Kidney glomerular epithelial cell (primary cell): ENCODE results near the gene SGCD.

Experiments
- DNase-seq: peaks from one replicate; lab custom pipeline; 2025; lab: John Stamatoyannopoulos, UW

SGCD gene

GRCh38 chr5:156513123-156513815, 186.3 kb downstream of the SGCD start:
- DNase-seq: no peak

GRCh38 chr5:156515121-156515520, 188.2 kb downstream of the SGCD start:
- no peak for DNase-seq

- DNase-seq: no peak
Observed at GRCh38 chr5:156515803-156516360, 188.9 kb downstream of the SGCD start.

- no peak for DNase-seq
Observed at GRCh38 chr5:156522651-156523529, 195.9 kb downstream of the SGCD start.

GRCh38 chr5:156523607-156524006, 196.6 kb downstream of the SGCD start:
- no peak for DNase-seq

GRCh38 chr5:156526081-156526925, 199.3 kb downstream of the SGCD start:
- no peak for DNase-seq

- no peak for DNase-seq
Observed at GRCh38 chr5:156527611-156528010, 200.6 kb downstream of the SGCD start.

- no peak for DNase-seq
Observed at GRCh38 chr5:156528673-156529072, 201.7 kb downstream of the SGCD start.

GRCh38 chr5:156529892-156530291, 202.9 kb downstream of the SGCD start:
- DNase-seq: peak; percentile 8

- DNase-seq: no peak
Observed at GRCh38 chr5:156531199-156531598, 204.2 kb downstream of the SGCD start.

GRCh38 chr5:156532921-156533320, 206.0 kb downstream of the SGCD start:
- no peak for DNase-seq

GRCh38 chr5:156534085-156534484, 207.1 kb downstream of the SGCD start:
- DNase-seq: no peak

GRCh38 chr5:156534906-156535485, 208.0 kb downstream of the SGCD start:
- DNase-seq: no peak

GRCh38 chr5:156540491-156540890, 213.5 kb downstream of the SGCD start:
- DNase-seq: peak; percentile 0

GRCh38 chr5:156541582-156541981, 214.6 kb downstream of the SGCD start:
- no peak for DNase-seq

- DNase-seq: no peak
Observed at GRCh38 chr5:156543348-156544145, 216.6 kb downstream of the SGCD start.

- DNase-seq: no peak
Observed at GRCh38 chr5:156552855-156553358, 225.9 kb downstream of the SGCD start.

GRCh38 chr5:156556666-156557406, 229.9 kb downstream of the SGCD start:
- DNase-seq: no peak

GRCh38 chr5:156560002-156560401, 233.0 kb downstream of the SGCD start:
- DNase-seq: no peak

GRCh38 chr5:156561651-156562050, 234.7 kb downstream of the SGCD start:
- DNase-seq: no peak
